Measurements from ENCODE around the gene NFIX. TPM values are rescaled to one million over a fixed set of nuclear protein-coding genes. Genes with fewer than 3 reads are reported as not detected.

NFIX gene
- total and polyA plus RNA-seq, 2 of the 13 experiments (the other 11 are each of a cell fraction or from before 2014, with no cell fraction given) = 3.4 to 5.4 TPM

- TF ChIP-seq, protein P1, sequence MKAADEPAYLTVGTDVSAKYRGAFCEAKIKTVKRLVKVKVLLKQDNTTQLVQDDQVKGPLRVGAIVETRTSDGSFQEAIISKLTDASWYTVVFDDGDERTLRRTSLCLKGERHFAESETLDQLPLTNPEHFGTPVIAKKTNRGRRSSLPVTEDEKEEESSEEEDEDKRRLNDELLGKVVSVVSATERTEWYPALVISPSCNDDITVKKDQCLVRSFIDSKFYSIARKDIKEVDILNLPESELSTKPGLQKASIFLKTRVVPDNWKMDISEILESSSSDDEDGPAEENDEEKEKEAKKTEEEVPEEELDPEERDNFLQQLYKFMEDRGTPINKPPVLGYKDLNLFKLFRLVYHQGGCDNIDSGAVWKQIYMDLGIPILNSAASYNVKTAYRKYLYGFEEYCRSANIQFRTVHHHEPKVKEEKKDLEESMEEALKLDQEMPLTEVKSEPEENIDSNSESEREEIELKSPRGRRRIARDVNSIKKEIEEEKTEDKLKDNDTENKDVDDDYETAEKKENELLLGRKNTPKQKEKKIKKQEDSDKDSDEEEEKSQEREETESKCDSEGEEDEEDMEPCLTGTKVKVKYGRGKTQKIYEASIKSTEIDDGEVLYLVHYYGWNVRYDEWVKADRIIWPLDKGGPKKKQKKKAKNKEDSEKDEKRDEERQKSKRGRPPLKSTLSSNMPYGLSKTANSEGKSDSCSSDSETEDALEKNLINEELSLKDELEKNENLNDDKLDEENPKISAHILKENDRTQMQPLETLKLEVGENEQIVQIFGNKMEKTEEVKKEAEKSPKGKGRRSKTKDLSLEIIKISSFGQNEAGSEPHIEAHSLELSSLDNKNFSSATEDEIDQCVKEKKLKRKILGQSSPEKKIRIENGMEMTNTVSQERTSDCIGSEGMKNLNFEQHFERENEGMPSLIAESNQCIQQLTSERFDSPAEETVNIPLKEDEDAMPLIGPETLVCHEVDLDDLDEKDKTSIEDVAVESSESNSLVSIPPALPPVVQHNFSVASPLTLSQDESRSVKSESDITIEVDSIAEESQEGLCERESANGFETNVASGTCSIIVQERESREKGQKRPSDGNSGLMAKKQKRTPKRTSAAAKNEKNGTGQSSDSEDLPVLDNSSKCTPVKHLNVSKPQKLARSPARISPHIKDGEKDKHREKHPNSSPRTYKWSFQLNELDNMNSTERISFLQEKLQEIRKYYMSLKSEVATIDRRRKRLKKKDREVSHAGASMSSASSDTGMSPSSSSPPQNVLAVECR (CRISPR knock-in tag; IDR thresholded peaks at IDR 0.05; ENCODE audit: borderline replicate concordance) = peak; percentile 40; the same call in 1 of the 2 replicates
- TF ChIP-seq ZNF703 (CRISPR knock-in tag; IDR thresholded peaks at IDR 0.05; ENCODE audit: borderline replicate concordance) (no peak), MAZ (IDR thresholded peaks at IDR 0.05; ENCODE audit: borderline replicate concordance, low read depth, low read length) (peak; percentile 38; the same call in 1 of the 2 replicates), MAZ (CRISPR knock-in tag; IDR thresholded peaks at IDR 0.05; ENCODE audit: low read depth) (no peak), ZBTB20 (CRISPR knock-in tag; IDR thresholded peaks at IDR 0.05; ENCODE audit: borderline replicate concordance, low read depth) (no peak), ATAD3A (CRISPR knock-in tag; IDR thresholded peaks at IDR 0.05) (no peak), SOX5 (CRISPR knock-in tag; IDR thresholded peaks at IDR 0.05; ENCODE audit: borderline replicate concordance) (peak; percentile 26; the same call in 1 of the 2 replicates), BHLHE40 (IDR thresholded peaks at IDR 0.05; ENCODE audit: low read length) (0 out of 2 replicates have a peak, but pooled peaks have one; percentile 16), KDM2A (CRISPR knock-in tag; IDR thresholded peaks at IDR 0.05; ENCODE audit: borderline replicate concordance, low read depth) (0 out of 2 replicates have a peak, but pooled peaks have one; percentile 46), ZFP37 (CRISPR knock-in tag; IDR thresholded peaks at IDR 0.05; ENCODE audit: borderline replicate concordance) (no peak), KDM5B (CRISPR knock-in tag; IDR thresholded peaks at IDR 0.05; ENCODE audit: borderline replicate concordance) (no peak), ZNF441 (CRISPR knock-in tag; IDR thresholded peaks at IDR 0.05; ENCODE audit: borderline replicate concordance) (no peak), ZNF224 (CRISPR knock-in tag; IDR thresholded peaks at IDR 0.05) (no peak)
- TF ChIP-seq, protein P2, sequence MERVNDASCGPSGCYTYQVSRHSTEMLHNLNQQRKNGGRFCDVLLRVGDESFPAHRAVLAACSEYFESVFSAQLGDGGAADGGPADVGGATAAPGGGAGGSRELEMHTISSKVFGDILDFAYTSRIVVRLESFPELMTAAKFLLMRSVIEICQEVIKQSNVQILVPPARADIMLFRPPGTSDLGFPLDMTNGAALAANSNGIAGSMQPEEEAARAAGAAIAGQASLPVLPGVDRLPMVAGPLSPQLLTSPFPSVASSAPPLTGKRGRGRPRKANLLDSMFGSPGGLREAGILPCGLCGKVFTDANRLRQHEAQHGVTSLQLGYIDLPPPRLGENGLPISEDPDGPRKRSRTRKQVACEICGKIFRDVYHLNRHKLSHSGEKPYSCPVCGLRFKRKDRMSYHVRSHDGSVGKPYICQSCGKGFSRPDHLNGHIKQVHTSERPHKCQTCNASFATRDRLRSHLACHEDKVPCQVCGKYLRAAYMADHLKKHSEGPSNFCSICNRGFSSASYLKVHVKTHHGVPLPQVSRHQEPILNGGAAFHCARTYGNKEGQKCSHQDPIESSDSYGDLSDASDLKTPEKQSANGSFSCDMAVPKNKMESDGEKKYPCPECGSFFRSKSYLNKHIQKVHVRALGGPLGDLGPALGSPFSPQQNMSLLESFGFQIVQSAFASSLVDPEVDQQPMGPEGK (CRISPR knock-in tag; IDR thresholded peaks at IDR 0.05) = peak; percentile 42; the same call in 1 of the 2 replicates
- TF ChIP-seq, protein P3, sequence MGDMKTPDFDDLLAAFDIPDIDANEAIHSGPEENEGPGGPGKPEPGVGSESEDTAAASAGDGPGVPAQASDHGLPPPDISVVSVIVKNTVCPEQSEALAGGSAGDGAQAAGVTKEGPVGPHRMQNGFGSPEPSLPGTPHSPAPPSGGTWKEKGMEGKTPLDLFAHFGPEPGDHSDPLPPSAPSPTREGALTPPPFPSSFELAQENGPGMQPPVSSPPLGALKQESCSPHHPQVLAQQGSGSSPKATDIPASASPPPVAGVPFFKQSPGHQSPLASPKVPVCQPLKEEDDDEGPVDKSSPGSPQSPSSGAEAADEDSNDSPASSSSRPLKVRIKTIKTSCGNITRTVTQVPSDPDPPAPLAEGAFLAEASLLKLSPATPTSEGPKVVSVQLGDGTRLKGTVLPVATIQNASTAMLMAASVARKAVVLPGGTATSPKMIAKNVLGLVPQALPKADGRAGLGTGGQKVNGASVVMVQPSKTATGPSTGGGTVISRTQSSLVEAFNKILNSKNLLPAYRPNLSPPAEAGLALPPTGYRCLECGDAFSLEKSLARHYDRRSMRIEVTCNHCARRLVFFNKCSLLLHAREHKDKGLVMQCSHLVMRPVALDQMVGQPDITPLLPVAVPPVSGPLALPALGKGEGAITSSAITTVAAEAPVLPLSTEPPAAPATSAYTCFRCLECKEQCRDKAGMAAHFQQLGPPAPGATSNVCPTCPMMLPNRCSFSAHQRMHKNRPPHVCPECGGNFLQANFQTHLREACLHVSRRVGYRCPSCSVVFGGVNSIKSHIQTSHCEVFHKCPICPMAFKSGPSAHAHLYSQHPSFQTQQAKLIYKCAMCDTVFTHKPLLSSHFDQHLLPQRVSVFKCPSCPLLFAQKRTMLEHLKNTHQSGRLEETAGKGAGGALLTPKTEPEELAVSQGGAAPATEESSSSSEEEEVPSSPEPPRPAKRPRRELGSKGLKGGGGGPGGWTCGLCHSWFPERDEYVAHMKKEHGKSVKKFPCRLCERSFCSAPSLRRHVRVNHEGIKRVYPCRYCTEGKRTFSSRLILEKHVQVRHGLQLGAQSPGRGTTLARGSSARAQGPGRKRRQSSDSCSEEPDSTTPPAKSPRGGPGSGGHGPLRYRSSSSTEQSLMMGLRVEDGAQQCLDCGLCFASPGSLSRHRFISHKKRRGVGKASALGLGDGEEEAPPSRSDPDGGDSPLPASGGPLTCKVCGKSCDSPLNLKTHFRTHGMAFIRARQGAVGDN (CRISPR knock-in tag; IDR thresholded peaks at IDR 0.05) = peak; percentile 75
- TF ChIP-seq, protein P4, sequence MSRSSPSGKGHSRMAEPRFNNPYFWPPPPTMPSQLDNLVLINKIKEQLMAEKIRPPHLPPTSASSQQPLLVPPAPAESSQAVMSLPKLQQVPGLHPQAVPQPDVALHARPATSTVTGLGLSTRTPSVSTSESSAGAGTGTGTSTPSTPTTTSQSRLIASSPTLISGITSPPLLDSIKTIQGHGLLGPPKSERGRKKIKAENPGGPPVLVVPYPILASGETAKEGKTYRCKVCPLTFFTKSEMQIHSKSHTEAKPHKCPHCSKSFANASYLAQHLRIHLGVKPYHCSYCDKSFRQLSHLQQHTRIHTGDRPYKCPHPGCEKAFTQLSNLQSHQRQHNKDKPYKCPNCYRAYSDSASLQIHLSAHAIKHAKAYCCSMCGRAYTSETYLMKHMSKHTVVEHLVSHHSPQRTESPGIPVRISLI (CRISPR knock-in tag; IDR thresholded peaks at IDR 0.05; ENCODE audit: borderline replicate concordance) = no peak
These were observed 38.7 kb downstream of the NFIX start (continued) for GRCh38 chr19:13033819-13034611.
